Colon (tissue), 2 donors: ENCODE measurements around the gene KCNV2.

Experiments
- FAIRE-seq: peaks from 2 replicates; lab custom pipeline; 2012; peaks lifted over from hg19 to GRCh38; lab: Jason Lieb, UNC
- donor health status: control.
- donor health status: control.

Gene KCNV2

GRCh38 chr9:2720179-2720654 lies 2.9 kb downstream of the KCNV2 start:
- no peak for FAIRE-seq

- FAIRE-seq: no peak
Observed at GRCh38 chr9:2722715-2723114, 5.4 kb downstream of the KCNV2 start.

GRCh38 chr9:2723376-2724065 lies 6.2 kb downstream of the KCNV2 start:
- FAIRE-seq: no peak

- FAIRE-seq: no peak
Observed at GRCh38 chr9:2725126-2725525, 7.8 kb downstream of the KCNV2 start.

- FAIRE-seq: no peak
Observed at GRCh38 chr9:2725898-2726649, 8.8 kb downstream of the KCNV2 start.

GRCh38 chr9:2726650-2727340 lies 9.5 kb downstream of the KCNV2 start:
- FAIRE-seq: no peak

GRCh38 chr9:2727374-2727773 lies 10.1 kb downstream of the KCNV2 start:
- FAIRE-seq: no peak

GRCh38 chr9:2727966-2728613 lies 10.8 kb downstream of the KCNV2 start:
- FAIRE-seq: no peak

- FAIRE-seq: no peak
Observed at GRCh38 chr9:2729003-2729402, 11.7 kb downstream of the KCNV2 start.

- FAIRE-seq: no peak
Observed at GRCh38 chr9:2729721-2730120, 12.4 kb downstream of the KCNV2 start.

- FAIRE-seq: no peak
Observed at GRCh38 chr9:2730971-2731370, 13.7 kb downstream of the KCNV2 start.

- FAIRE-seq: no peak
Observed at GRCh38 chr9:2732492-2732891, 15.2 kb downstream of the KCNV2 start.

GRCh38 chr9:2740616-2741015 lies 23.3 kb downstream of the KCNV2 start:
- FAIRE-seq: no peak

GRCh38 chr9:2741441-2742158 lies 24.3 kb downstream of the KCNV2 start:
- FAIRE-seq: no peak

GRCh38 chr9:2742214-2742613 lies 24.9 kb downstream of the KCNV2 start:
- FAIRE-seq: no peak

- FAIRE-seq: no peak
Observed at GRCh38 chr9:2743937-2744529, 26.7 kb downstream of the KCNV2 start.

GRCh38 chr9:2745560-2746380 lies 28.5 kb downstream of the KCNV2 start:
- FAIRE-seq: no peak

GRCh38 chr9:2749485-2749884 lies 32.2 kb downstream of the KCNV2 start:
- FAIRE-seq: no peak

- no peak for FAIRE-seq
Observed at GRCh38 chr9:2755285-2755684, 38.0 kb downstream of the KCNV2 start.

- FAIRE-seq: no peak
Observed at GRCh38 chr9:2758162-2758897, 41.0 kb downstream of the KCNV2 start.
